Mononuclear cell (primary cell): ENCODE measurements around the gene C1QTNF5. TPM values are rescaled to one million over a fixed set of nuclear protein-coding genes. Genes with fewer than 3 reads are reported as not detected.

ENCODE experiments used
- H3K27me3 ChIP-seq: 2 replicates; pipeline ENCODE4 v1.6.0; 2011; ENCODE audit warnings: low read length, control low read depth; ENCODE audit not compliant: insufficient read depth
- H3K4me1 ChIP-seq: 2 replicates; pipeline ENCODE4 v1.5.1; 2011; ENCODE audit warnings: mild to moderate bottlenecking, low read length, control low read depth; ENCODE audit not compliant: insufficient read depth
- H3K4me3 ChIP-seq: 2 replicates; pipeline ENCODE4 v1.5.1; 2011; ENCODE audit warnings: mild to moderate bottlenecking, low read length, moderate library complexity
- H3K9me3 ChIP-seq: 2 replicates; pipeline ENCODE4 v1.5.1; 2011; ENCODE audit warnings: low read depth, mild to moderate bottlenecking, control low read depth, low read length
- total RNA-seq: library from RNA; depleted of rRNA; stranded (reverse); fragments of >200 nt; gene quantifications from one replicate; pipeline ENCODE4 v1.2.3, GENCODE V29; 2012

Gene C1QTNF5
- total RNA-seq, 1 donor, result not detected

- peaks cover 18% of the 10 kb centered on the region for H3K27me3 ChIP-seq
- H3K4me3 ChIP-seq, result no peak overlapping the region
- H3K4me1 ChIP-seq, result peaks cover 4% of the 10 kb centered on the region
- H3K9me3 ChIP-seq, result no peaks in the 10 kb centered on the region
Measured at GRCh38 chr11:119351232-119351631, 10.5 kb upstream of the C1QTNF5 start.

- no peaks in the 10 kb centered on the region for H3K9me3 ChIP-seq
- H3K4me1 ChIP-seq, result no peaks in the 10 kb centered on the region
- no peak overlapping the region for H3K4me3 ChIP-seq
- peaks cover 14% of the 10 kb centered on the region for H3K27me3 ChIP-seq
Measured at GRCh38 chr11:119350302-119350701, 9.6 kb upstream of the C1QTNF5 start.

GRCh38 chr11:119347940-119348605 lies 7.4 kb upstream of the C1QTNF5 start:
- H3K4me3 ChIP-seq, result no peak overlapping the region
- H3K9me3 ChIP-seq, result no peaks in the 10 kb centered on the region
- H3K27me3 ChIP-seq, result peaks cover 7% of the 10 kb centered on the region
- no peaks in the 10 kb centered on the region for H3K4me1 ChIP-seq

- peaks cover 5% of the 10 kb centered on the region for H3K27me3 ChIP-seq
Measured at GRCh38 chr11:119347242-119347641, 6.6 kb upstream of the C1QTNF5 start.

GRCh38 chr11:119346605-119347004 lies 5.9 kb upstream of the C1QTNF5 start, which contains the start of gene MFRP:
Gene MFRP, minus strand, starts transcription at chr11:119346705. Its CDS starts 192 bp downstream, at chr11:119346513.
- Histone ChIP-seq H3K27me3 (peaks cover 5% of the 10 kb centered on the region), H3K4me3 (no peak within 1 kb of the TSS)

More at GRCh38 chr11:119347242-119347641, 6.6 kb upstream of the C1QTNF5 start:
- H3K4me1 ChIP-seq, result no peaks in the 10 kb centered on the region
- no peak overlapping the region for H3K4me3 ChIP-seq
- no peaks in the 10 kb centered on the region for H3K9me3 ChIP-seq

GRCh38 chr11:119345685-119346084 lies 5.0 kb upstream of the C1QTNF5 start:
- Histone ChIP-seq H3K4me1 (peaks cover 8% of the 10 kb centered on the region), H3K9me3 (no peaks in the 10 kb centered on the region), H3K27me3 (peaks cover 14% of the 10 kb centered on the region), H3K4me3 (no peak overlapping the region)

More at GRCh38 chr11:119346605-119347004, 5.9 kb upstream of the C1QTNF5 start, which contains the start of gene MFRP:
- Histone ChIP-seq H3K9me3 (no peaks in the 10 kb centered on the region), H3K4me1 (no peaks in the 10 kb centered on the region)

- Histone ChIP-seq H3K4me3 (no peak overlapping the region), H3K9me3 (no peaks in the 10 kb centered on the region), H3K4me1 (peaks cover 19% of the 10 kb centered on the region), H3K27me3 (peaks cover 23% of the 10 kb centered on the region)
Measured at GRCh38 chr11:119344291-119345010, 3.8 kb upstream of the C1QTNF5 start.

GRCh38 chr11:119343726-119344125 lies 3.0 kb upstream of the C1QTNF5 start:
- no peaks in the 10 kb centered on the region for H3K9me3 ChIP-seq
- H3K4me1 ChIP-seq, result peaks cover 22% of the 10 kb centered on the region
- peaks cover 30% of the 10 kb centered on the region for H3K27me3 ChIP-seq
- no peak overlapping the region for H3K4me3 ChIP-seq

- Histone ChIP-seq H3K9me3 (no peaks in the 10 kb centered on the region), H3K4me3 (no peak overlapping the region), H3K4me1 (peaks cover 26% of the 10 kb centered on the region), H3K27me3 (peaks cover 31% of the 10 kb centered on the region)
Measured at GRCh38 chr11:119342362-119343130, 1.9 kb upstream of the C1QTNF5 start.

GRCh38 chr11:119342023-119342300 lies 1.3 kb upstream of the C1QTNF5 start:
- H3K4me3 ChIP-seq, result no peak overlapping the region
- peaks cover 26% of the 10 kb centered on the region for H3K4me1 ChIP-seq
- no peaks in the 10 kb centered on the region for H3K9me3 ChIP-seq
- H3K27me3 ChIP-seq, result peaks cover 31% of the 10 kb centered on the region

GRCh38 chr11:119341222-119342022 lies 739 bp upstream of the C1QTNF5 start:
- no peaks in the 10 kb centered on the region for H3K9me3 ChIP-seq
- H3K4me3 ChIP-seq, result no peak overlapping the region
- H3K4me1 ChIP-seq, result peaks cover 26% of the 10 kb centered on the region
- peaks cover 31% of the 10 kb centered on the region for H3K27me3 ChIP-seq

- no peaks in the 10 kb centered on the region for H3K9me3 ChIP-seq
- peaks cover 31% of the 10 kb centered on the region for H3K27me3 ChIP-seq
- H3K4me1 ChIP-seq, result peaks cover 34% of the 10 kb centered on the region
- no peak overlapping the region for H3K4me3 ChIP-seq
Measured at GRCh38 chr11:119339589-119340334, 921 bp downstream of the C1QTNF5 start.

- Histone ChIP-seq H3K4me3 (no peak overlapping the region), H3K4me1 (peaks cover 36% of the 10 kb centered on the region), H3K27me3 (peaks cover 31% of the 10 kb centered on the region), H3K9me3 (no peaks in the 10 kb centered on the region)
Measured at GRCh38 chr11:119338965-119339588, 1.6 kb downstream of the C1QTNF5 start.
